Neural cell (in vitro differentiated cells): Measurements from ENCODE around the gene FAF1.

Experiments used
- CTCF ChIP-seq: fragments of 450-650 bp; IDR thresholded peaks from 2 replicates; pipeline ENCODE4 v1.5.1; 2014; ENCODE audit warnings: antibody characterized with exemption, mild to moderate bottlenecking, moderate library complexity; ENCODE audit not compliant: poor library complexity, severe bottlenecking
- EP300 ChIP-seq: fragments of 450-650 bp; conservative IDR thresholded peaks from 2 replicates; pipeline ENCODE4 v1.6.1; 2014; ENCODE audit warnings: antibody characterized with exemption, mild to moderate bottlenecking, moderate library complexity; ENCODE audit not compliant: poor library complexity, severe bottlenecking
- EZH2 ChIP-seq: fragments of 200-600, 300-800 bp; shearing (Covaris generic), sonication (generic); IDR thresholded peaks from 2 replicates; pipeline ENCODE4 v1.6.1; 2014; ENCODE audit warnings: antibody characterized with exemption, low read length, borderline replicate concordance, mild to moderate bottlenecking; ENCODE audit not compliant: insufficient read depth, poor library complexity, severe bottlenecking
- POLR2AphosphoS5 ChIP-seq: IDR thresholded peaks from 2 replicates; pipeline ENCODE4 v1.6.1; 2012
- RAD21 ChIP-seq: fragments of 450-650 bp; conservative IDR thresholded peaks from 2 replicates; pipeline ENCODE4 v1.6.1; 2014; ENCODE audit warnings: antibody characterized with exemption, mild to moderate bottlenecking, moderate library complexity
- TAF1 ChIP-seq: IDR thresholded peaks from 2 replicates; pipeline ENCODE4 v1.6.1; 2012; ENCODE audit warnings: low read depth

- no peak for TF ChIP-seq EZH2
- no peak for TF ChIP-seq CTCF
- no peak for TF ChIP-seq POLR2AphosphoS5
- no peak for TF ChIP-seq TAF1
- no peak for TF ChIP-seq RAD21
- TF ChIP-seq EP300, result no peak
Observed at GRCh38 chr1:50959303-50959912, 659 bp downstream of the FAF1 start.
